ENCODE measurements around the gene YY2. TPM values are rescaled to one million over a fixed set of nuclear protein-coding genes. Genes with fewer than 3 reads are reported as not detected.
"Not testable (repeated sequence)": the region's sequence is repeated elsewhere in the genome, so short reads cannot be mapped to it uniquely, and the experiment has no call there.

Gene YY2
- total and polyA plus RNA-seq, 9 of the 15 experiments (the other 6 are each of a cell fraction or from before 2014, with no cell fraction given), result 0.77 to 2.2 (median 1.1) TPM

- no peak for TF ChIP-seq MNT (conservative IDR thresholded peaks at IDR 0.05)
Observed at GRCh38 chrX:21816136-21816535, 39.7 kb upstream of the YY2 start (continued).

GRCh38 chrX:21820170-21820569 is 35.6 kb upstream of the YY2 start:
- H2AFZ ChIP-seq (ENCODE audit: low read depth, low read length); H3K9me3 ChIP-seq (replicated peaks; ENCODE audit: control insufficient read depth, insufficient read depth, low read depth, low read length); H4K20me1 ChIP-seq (replicated peaks; ENCODE audit: control insufficient read depth, insufficient read depth, low read length); H3K79me2 ChIP-seq (ENCODE audit: control insufficient read depth, insufficient read depth, low read length); H3K27ac ChIP-seq (ENCODE audit: extremely low read depth, low read depth, low read length); POLR2A ChIA-PET; H3K9ac ChIP-seq (ENCODE audit: insufficient read depth in 1 of 2, low read depth in 2 of 2, low read length in 2 of 2); H3K27me3 ChIP-seq (ENCODE audit: control insufficient read depth in 2 of 2, insufficient read depth in 2 of 2, low read length in 2 of 2); FAIRE-seq; H3K4me3 ChIP-seq; H3K4me2 ChIP-seq (ENCODE audit: insufficient read depth, low read length); H3K36me3 ChIP-seq (ENCODE audit: control insufficient read depth, insufficient read depth, low read length); CTCF ChIA-PET (ENCODE audit: low intra/inter-chr PET ratio); in situ Hi-C loops (cut with MboI); H3K9me1 ChIP-seq (ENCODE audit: control insufficient read depth, insufficient read depth, low read length); ATAC-seq; DNase-seq (ENCODE audit: extremely low read depth in 1 of 4, low spot score in 3 of 4); intact Hi-C loops (cut with micrococcal nuclease); H3K4me1 ChIP-seq (replicated peaks in 1 of 2; ENCODE audit: control insufficient read depth in 2 of 2, insufficient read depth in 2 of 2, low read length in 2 of 2); BruUV-seq (replicated peaks): not testable (repeated sequence)
- no CpG with 5 or more reads among the region's 1 CpG for WGBS (ENCODE audit: insufficient coverage, low coverage, missing lambda C conversion rate)
- peak; percentile 52 for TF ChIP-seq ZNF146 (CRISPR knock-in tag; IDR thresholded peaks at IDR 0.05; ENCODE audit: unreplicated experiment)

- Histone ChIP-seq H3K36me3 (ENCODE audit: control insufficient read depth, insufficient read depth, low read length) (no peaks in the 10 kb centered on the region), H4K20me1 (replicated peaks; ENCODE audit: control insufficient read depth, insufficient read depth, low read length) (no peaks in the 10 kb centered on the region), H3K27me3 (ENCODE audit: control insufficient read depth in 2 of 2, insufficient read depth in 2 of 2, low read length in 2 of 2) (no peaks in the 10 kb centered on the region), H3K9me1 (ENCODE audit: control insufficient read depth, insufficient read depth, low read length) (no peaks in the 10 kb centered on the region), H3K27ac (ENCODE audit: extremely low read depth, low read depth, low read length) (no peak overlapping the region), H3K4me3 (no peak overlapping the region), H3K4me2 (ENCODE audit: insufficient read depth, low read length) (no peak overlapping the region), H3K9me3 (replicated peaks; ENCODE audit: control insufficient read depth, insufficient read depth, low read depth, low read length) (no peaks in the 10 kb centered on the region), H3K9ac (ENCODE audit: insufficient read depth in 1 of 2, low read depth in 2 of 2, low read length in 2 of 2) (no peak overlapping the region), H2AFZ (ENCODE audit: low read depth, low read length) (no peak overlapping the region), H3K79me2 (ENCODE audit: control insufficient read depth, insufficient read depth, low read length) (no peaks in the 10 kb centered on the region), H3K4me1 (replicated peaks in 1 of 2; ENCODE audit: control insufficient read depth in 2 of 2, insufficient read depth in 2 of 2, low read length in 2 of 2) (no peaks in the 10 kb centered on the region)
- POLR2A ChIA-PET, result no interaction called here
- no peak for ATAC-seq
- WGBS (ENCODE audit: insufficient coverage, low coverage, missing lambda C conversion rate), result 0% methylated on average over 3 of the region's 3 CpGs
- DNase-seq (ENCODE audit: extremely low read depth in 1 of 4, low spot score in 3 of 4), result no peak
- FAIRE-seq, result no peak
- intact Hi-C loops (cut with micrococcal nuclease) (no loop called here), in situ Hi-C loops (cut with MboI) (no loop called here)
- no TSS peak for BruUV-seq (replicated peaks)
- no peak for TF ChIP-seq SP1 (CRISPR knock-in tag; IDR thresholded peaks at IDR 0.05)
- no peak for TF ChIP-seq EWSR1 (IDR thresholded peaks at IDR 0.05; ENCODE audit: borderline replicate concordance, low read depth, partially characterized antibody)
- TF ChIP-seq ZKSCAN1 (IDR thresholded peaks at IDR 0.05; ENCODE audit: low read depth, low read length), result no peak
- CTCF ChIA-PET (ENCODE audit: low intra/inter-chr PET ratio), result no interaction called here
Observed at GRCh38 chrX:21821875-21822274, 33.9 kb upstream of the YY2 start.

Measured in K562 (cell line).